NK-92 (cell line): ENCODE measurements around the gene ELFN2.
"Not testable (repeated sequence)": the region's sequence is repeated elsewhere in the genome, so short reads cannot be mapped to it uniquely, and the experiment has no call there.

ENCODE experiments used
- DNase-seq: peaks from one replicate; lab custom pipeline; 2025; ENCODE audit not compliant: unreplicated experiment; lab: John Stamatoyannopoulos, UW

ELFN2 gene

DNA sequence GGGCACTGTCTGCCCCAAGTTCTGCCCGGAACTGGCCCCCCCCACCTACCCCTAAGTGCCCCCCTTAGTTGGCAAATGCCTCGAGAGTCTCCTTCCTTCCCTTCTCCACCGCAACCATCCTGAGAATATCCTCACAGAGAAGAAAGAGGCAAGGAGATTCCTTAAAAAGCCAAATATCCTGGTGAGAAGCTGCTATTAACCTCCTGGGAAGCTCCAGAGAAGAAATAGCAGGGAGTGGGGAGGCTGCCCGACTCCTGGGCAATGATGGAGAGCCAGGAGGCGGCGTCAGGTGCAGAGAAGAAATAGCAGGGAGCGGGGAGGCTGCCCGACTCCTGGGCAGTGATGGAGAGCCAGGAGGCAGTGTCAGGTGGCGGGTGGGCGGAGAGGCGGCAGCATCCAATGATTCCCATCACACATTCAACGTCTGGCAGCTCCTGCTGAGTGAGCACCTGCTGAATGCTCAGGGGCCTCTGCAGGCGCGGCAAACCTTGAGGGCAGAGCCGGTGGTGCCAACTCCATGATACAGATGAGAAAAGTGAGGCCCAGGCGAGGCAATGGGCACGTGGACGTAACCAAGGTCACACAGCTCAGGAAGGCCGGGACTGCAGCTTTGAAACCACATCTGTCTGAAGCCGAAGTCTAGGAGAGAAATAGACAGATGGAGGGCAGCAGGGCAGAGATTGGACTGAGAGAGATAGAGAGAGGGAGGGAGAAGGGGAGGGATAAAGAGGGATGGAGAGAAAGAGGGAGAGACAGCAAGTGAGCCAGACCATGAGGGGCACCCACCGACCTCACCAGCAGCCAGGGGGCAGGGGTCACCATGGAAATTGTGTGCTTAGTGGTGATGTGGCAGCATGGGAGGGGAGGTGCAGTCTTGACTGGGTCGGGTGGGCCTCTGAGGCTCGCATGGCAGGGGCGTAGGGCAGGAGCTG is 86.7 kb downstream of the ELFN2 start:
- DNase-seq, result no peak

DNA sequence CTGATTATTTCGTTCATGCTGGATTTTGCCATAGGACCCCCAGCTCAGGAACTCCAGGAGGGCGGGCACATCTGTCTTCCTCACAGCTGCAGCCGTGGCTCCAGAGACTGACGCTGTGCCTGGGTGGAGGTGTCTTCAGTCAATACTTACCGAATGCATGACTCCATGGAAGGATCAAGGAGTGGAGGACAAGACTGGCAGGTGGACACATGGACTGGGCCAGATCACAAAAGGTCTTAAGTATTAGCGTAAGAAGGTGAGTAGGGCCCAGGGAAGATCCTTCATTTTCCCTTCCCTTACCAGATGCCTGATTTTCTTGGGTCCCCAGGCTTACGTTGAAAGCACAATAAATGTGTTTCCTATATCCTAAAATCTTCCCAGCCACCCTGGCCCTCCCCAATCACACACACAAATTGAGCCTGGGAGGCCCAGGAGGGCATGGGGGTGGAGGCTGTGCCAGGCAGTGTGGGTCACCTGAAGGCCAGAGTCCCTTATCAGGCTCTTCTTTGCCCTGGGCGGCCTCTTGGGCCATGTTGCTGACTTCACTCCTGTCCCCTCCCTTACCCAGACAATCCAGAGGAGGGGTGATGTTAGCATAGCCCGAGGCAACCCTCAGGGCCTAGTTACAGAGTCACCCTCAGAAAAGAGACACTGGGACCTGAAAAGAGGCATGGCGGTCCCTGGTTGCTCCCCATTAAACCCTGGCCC is 88.6 kb downstream of the ELFN2 start:
- DNase-seq, result no peak

GRCh38 chr22:37337204-37337943 is 89.9 kb downstream of the ELFN2 start:
- no peak for DNase-seq

DNA sequence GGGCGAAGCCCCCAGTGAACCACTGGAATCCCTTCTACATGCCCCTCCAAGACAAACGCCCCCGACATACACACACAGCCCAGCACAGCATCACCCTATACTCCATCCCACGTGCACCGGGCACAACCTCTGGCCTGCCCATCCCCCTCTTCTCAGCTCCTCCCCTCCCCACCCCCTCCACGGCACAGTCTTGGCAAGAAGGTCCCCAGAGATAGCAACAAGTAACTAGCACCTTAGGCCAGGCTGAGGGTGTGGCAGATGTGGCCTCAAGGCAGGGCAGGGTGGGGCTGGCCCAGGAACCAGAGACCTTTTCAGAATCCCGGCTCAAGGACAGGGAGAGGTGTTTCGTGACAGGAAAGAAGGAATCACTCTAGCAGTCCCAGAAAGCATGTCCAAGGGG is 90.7 kb downstream of the ELFN2 start:
- no peak for DNase-seq

DNA sequence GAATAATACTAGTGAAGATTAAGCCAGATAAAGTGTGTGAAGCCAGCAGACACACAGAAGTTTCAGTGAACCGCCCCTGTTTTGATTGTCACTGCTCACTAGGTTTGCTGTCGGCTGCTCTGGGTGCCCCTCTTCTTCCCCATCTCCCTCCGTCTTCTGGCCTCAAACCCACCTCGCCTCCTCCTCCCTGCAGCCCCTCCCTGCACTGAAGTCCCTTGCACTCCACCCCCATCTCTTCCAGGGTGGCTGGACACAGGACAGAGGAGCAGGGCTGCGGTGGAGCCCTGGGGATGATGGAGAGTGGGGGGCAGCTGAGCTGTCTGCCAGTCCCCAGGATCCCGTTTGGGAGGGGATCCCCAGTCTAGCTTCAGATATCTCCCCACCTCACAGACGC is 91.5 kb downstream of the ELFN2 start:
- DNase-seq, result no peak

GRCh38 chr22:37334859-37335805 is 92.1 kb downstream of the ELFN2 start:
- DNase-seq, result no peak

GRCh38 chr22:37334461-37334858 is 92.8 kb downstream of the ELFN2 start:
- DNase-seq, result no peak

- DNase-seq, result no peak
Observed at GRCh38 chr22:37333724-37334460, 93.4 kb downstream of the ELFN2 start.

DNA sequence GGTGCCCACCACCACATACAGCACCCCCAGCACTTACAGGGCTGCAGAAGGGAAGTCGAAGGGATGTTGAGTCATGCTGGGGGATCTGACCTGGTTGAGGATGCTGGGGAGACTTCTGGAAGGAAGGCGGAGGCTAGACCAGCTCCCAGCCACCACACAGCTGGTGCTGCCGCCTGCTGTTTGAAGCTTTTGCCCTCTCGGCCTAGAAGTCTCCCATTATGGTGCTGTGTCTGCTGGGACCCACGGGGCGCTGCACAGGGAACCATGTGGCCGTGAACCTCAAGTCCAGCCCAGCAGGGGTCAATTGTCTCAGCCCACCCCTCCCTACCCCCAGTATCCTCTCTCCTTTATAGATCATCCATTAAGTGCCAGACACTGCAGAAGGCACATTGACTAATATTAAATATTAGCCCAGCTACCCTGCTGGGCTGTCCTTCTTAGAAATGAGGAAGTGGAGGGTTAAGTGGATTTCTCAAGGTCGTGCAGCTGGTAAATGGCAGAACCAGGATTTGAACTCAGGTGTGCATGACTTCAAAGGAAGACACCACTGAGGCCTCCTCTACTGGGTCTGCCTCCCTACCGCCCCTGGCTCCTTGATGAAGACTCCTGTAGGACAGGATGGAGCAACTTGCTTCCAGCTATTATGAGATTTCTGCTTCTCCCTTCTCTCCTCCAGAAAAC is 95.3 kb downstream of the ELFN2 start:
- no peak for DNase-seq

- DNase-seq, result no peak
Observed at GRCh38 chr22:37331034-37331428, 96.2 kb downstream of the ELFN2 start.

DNA sequence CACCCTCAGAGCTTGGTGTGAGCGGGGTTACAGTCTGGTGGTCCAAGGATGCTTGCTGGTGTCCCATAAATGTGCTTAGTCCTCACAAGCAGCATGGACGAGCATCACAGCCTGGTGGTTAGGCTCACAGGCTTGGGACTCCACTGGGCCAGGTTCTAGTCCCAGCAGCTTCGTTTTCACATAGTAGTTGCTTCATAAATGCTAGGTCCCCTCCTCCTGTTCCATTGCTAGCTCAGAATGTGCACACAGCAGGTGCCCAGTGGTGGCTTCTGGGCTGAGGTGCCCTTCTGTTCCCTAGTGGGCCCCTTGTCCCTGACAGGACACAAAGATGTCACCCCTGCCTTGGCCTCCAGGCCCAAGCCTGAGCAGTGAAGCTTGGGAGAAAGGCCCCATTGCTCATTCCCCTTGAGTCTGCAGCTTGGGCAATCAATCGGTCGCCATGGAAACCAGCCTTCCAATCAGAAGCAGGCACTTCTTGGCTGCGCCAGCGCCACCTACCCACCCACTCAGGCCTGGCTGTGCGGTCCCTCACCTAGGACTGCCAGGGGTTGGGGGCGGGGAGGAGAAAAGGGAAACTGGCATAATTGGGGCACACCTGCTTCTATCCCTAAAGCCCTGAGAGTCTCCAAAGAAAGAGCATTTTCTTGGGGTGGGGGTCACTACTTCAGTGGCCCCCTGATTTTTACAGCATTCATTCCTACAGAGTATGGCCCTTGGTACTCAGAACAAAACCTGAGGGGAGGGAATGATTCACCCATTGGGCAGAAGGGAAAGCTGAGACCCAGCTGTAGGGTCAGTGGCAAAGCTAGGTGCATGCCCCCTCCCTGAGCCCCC is 96.9 kb downstream of the ELFN2 start:
- DNase-seq, result no peak

DNA sequence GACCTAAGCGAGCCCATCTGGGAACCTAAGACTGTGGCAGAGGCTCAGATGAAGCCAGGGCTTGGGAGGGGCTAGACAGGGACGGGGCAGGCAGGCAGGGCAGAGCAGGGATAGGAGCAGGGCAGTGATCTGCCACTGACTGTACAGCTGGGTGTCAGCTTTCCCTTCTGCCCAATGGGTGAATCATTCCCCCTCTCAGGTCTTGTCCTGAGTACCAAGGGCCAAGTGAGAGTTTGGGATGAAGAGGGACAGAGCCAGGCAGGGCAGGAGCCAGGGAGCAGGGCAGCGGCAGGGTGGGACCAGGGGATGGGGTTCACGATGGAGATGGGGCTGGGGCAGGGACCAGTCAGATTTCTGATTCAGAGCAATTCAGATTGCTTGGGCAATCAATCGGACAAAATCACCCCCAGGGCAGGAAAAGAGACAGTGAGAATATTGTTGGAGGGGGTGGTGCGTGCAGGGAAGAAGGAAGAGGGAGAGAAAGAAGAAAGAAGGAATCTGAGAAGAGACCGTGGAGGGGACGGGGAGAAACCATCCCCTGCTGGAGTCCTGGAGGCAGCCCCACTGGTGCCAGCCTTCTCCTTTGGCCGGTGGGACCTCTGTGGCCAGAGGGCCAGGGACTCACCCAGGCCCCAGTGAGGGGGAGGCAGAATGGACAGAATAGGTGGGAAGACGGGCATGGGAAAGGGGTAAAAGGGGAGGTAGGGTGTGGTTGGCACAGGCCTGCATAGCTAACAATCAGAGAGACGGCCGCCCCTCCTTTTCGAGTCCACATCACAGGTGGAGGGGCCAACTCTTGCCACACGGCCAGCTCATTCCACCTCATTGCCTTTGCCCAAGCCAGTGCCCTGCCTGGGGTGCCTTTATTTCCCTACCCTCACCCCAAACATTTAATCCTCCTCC is 97.8 kb downstream of the ELFN2 start:
- no peak for DNase-seq

- DNase-seq, result not testable (repeated sequence)
Observed at GRCh38 chr22:37328538-37329237, 98.6 kb downstream of the ELFN2 start.

DNA sequence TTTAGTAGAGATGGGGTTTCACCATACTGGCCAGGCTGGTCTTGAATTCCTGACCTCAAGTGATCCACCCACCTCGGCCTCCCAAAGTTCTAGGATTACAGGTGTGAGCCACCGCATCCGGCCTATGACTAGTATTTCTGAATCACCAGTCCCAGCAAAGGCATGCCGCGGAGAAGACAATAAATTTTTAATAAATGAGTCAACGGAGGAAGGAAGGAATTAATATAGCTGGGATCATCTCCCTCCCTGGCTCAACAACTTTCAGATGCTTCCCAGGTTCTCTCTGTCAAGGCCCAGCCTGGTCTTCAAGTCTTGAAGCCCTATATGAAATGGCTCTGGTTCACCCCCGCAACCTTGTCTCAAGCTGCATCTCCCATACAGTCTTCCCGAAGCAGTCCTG is 99.3 kb downstream of the ELFN2 start:
- DNase-seq, result no peak

GRCh38 chr22:37326726-37327125 is 100.6 kb downstream of the ELFN2 start:
- no peak for DNase-seq

DNA sequence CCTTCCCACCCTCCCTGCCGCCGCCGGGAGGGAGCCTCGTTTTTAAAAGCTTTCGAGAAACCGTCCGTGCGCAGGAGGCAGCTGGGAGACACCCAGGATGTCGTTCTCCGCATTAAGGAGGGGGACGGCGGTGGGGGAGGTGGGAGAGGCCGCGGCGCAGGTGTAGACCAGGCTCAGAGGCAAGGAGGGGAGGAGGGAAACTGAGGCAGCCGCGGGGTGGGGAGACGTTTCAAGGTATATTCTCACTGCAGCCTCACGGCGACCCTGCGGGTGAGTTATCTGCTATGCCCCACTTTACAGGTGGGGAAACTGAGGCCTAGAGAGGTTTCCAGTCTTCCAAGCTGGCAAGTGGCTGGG is 102.3 kb downstream of the ELFN2 start:
- no peak for DNase-seq
